HEK293T (cell line): ENCODE results near the gene ARL2BP.
"Not testable (repeated sequence)": the region's sequence is repeated elsewhere in the genome, so short reads cannot be mapped to it uniquely, and the experiment has no call there.

Experiments
- CTCF ChIA-PET: fragments of 350-600 bp; formaldehyde crosslinking; extraction: SDS; loops from one replicate; lab custom pipeline; 2021; ENCODE audit warnings: antibody characterized with exemption, inconsistent platforms; lab: Yijun Ruan, JAX
- POLR2A ChIA-PET: fragments of 350-600 bp; formaldehyde crosslinking; extraction: SDS; loops from one replicate; lab custom pipeline; 2020; ENCODE audit warnings: antibody characterized with exemption, inconsistent platforms; lab: Yijun Ruan, JAX
- DNase-seq: peaks from one replicate; pipeline ENCODE4 v3.0.0; 2012; ENCODE audit warnings: mixed read lengths; ENCODE audit errors: extremely low spot score
- ARNT ChIP-seq: fragments of 450-650 bp; IDR thresholded peaks from 2 replicates; pipeline ENCODE4 v1.6.1; 2017; ENCODE audit warnings: mild to moderate bottlenecking
- BHLHE40 ChIP-seq: fragments of 450-650 bp; IDR thresholded peaks from 2 replicates; pipeline ENCODE4 v1.6.1; 2016; ENCODE audit warnings: mild to moderate bottlenecking, moderate library complexity, borderline replicate concordance
- CTBP1 ChIP-seq: fragments of 450-650 bp; IDR thresholded peaks from 2 replicates; pipeline ENCODE4 v1.6.1; 2016; ENCODE audit warnings: borderline replicate concordance
- ELF4 ChIP-seq: fragments of 450-650 bp; IDR thresholded peaks from 2 replicates; pipeline ENCODE4 v1.6.1; 2017; ENCODE audit warnings: antibody characterized with exemption
- FOXA1 ChIP-seq: fragments of 450-650 bp; IDR thresholded peaks from 2 replicates; pipeline ENCODE4 v1.6.1; 2016; ENCODE audit warnings: mild to moderate bottlenecking
- FOXK2 ChIP-seq: fragments of 450-650 bp; IDR thresholded peaks from 2 replicates; pipeline ENCODE4 v1.6.1; 2016; ENCODE audit warnings: mild to moderate bottlenecking
- FOXM1 ChIP-seq: fragments of 450-650 bp; IDR thresholded peaks from 2 replicates; pipeline ENCODE4 v1.6.1; 2017; ENCODE audit warnings: mild to moderate bottlenecking, borderline replicate concordance
- HDGF ChIP-seq: fragments of 450-650 bp; IDR thresholded peaks from 2 replicates; pipeline ENCODE4 v1.6.1; 2017; ENCODE audit warnings: antibody characterized with exemption, borderline replicate concordance
- L3MBTL2 ChIP-seq: fragments of 450-650 bp; conservative IDR thresholded peaks from 2 replicates; pipeline ENCODE4 v1.6.1; 2016; ENCODE audit warnings: mild to moderate bottlenecking
- LEF1 ChIP-seq: fragments of 450-650 bp; IDR thresholded peaks from 2 replicates; pipeline ENCODE4 v1.6.1; 2017; ENCODE audit warnings: mild to moderate bottlenecking, borderline replicate concordance
- NFRKB ChIP-seq: fragments of 450-650 bp; IDR thresholded peaks from 2 replicates; pipeline ENCODE4 v1.6.1; 2016; ENCODE audit warnings: mild to moderate bottlenecking, moderate library complexity
- PKNOX1 ChIP-seq: fragments of 450-650 bp; IDR thresholded peaks from 2 replicates; pipeline ENCODE4 v1.6.1; 2016
- SP1 ChIP-seq: fragments of 450-650 bp; IDR thresholded peaks from 2 replicates; pipeline ENCODE4 v1.6.1; 2017
- SUZ12 ChIP-seq: fragments of 450-650 bp; IDR thresholded peaks from 2 replicates; pipeline ENCODE4 v1.6.1; 2016; ENCODE audit warnings: mild to moderate bottlenecking
- TARDBP ChIP-seq: fragments of 450-650 bp; IDR thresholded peaks from 2 replicates; pipeline ENCODE4 v1.6.1; 2016
- ZNF384 ChIP-seq: fragments of 450-650 bp; IDR thresholded peaks from 2 replicates; pipeline ENCODE4 v1.6.1; 2016

The ARL2BP gene

GRCh38 chr16:57266531-57267260 is 21.6 kb downstream of the ARL2BP start:
- no peak for TF ChIP-seq LEF1
- POLR2A ChIA-PET: no interaction called here
- CTCF ChIA-PET: interaction anchor here (0.7 kb wide), 1 partner anchor 81 kb away, joined by 3 read pairs; the partner anchor contains the start of gene PSME3IP1
- DNase-seq: no peak

- POLR2A ChIA-PET, DNase-seq: not testable (repeated sequence)
- CTCF ChIA-PET: interaction anchor here (0.7 kb wide), 1 partner anchor 82 kb away, joined by 3 read pairs; the partner anchor contains the start of gene PSME3IP1
Observed at GRCh38 chr16:57267343-57267742, 22.3 kb downstream of the ARL2BP start.

GRCh38 chr16:57268804-57269800 is 24.0 kb downstream of the ARL2BP start:
- no peak for TF ChIP-seq TARDBP
- CTCF ChIA-PET: no interaction called here
- DNase-seq: no peak
- POLR2A ChIA-PET: no interaction called here

- TF ChIP-seq LEF1: no peak
- TF ChIP-seq HDGF: no peak
- no peak for TF ChIP-seq PKNOX1
- TF ChIP-seq TARDBP: no peak
- TF ChIP-seq SUZ12: no peak
- TF ChIP-seq CTBP1: no peak
- no peak for TF ChIP-seq ZNF384
- no peak for TF ChIP-seq FOXK2
- TF ChIP-seq BHLHE40: no peak
- TF ChIP-seq NFRKB: no peak
- no peak for TF ChIP-seq FOXA1
- TF ChIP-seq ARNT: no peak
- TF ChIP-seq SP1: no peak
- no peak for TF ChIP-seq ELF4
- no peak for DNase-seq
- POLR2A ChIA-PET: no interaction called here
- CTCF ChIA-PET: no interaction called here
Observed at GRCh38 chr16:57270221-57271062, 25.4 kb downstream of the ARL2BP start.

GRCh38 chr16:57271063-57271345 is 25.9 kb downstream of the ARL2BP start:
- TF ChIP-seq LEF1 (no peak), ZNF384 (no peak), ARNT (no peak), PKNOX1 (no peak), SUZ12 (no peak), FOXA1 (no peak), CTBP1 (no peak), HDGF (no peak), SP1 (no peak), TARDBP (no peak)
- ChIA-PET POLR2A (no interaction called here), CTCF (no interaction called here)
- DNase-seq: no peak

- ChIA-PET CTCF (no interaction called here), POLR2A (no interaction called here)
- no peak for DNase-seq
- TF ChIP-seq SUZ12 (no peak), FOXA1 (no peak), ARNT (no peak), NFRKB (no peak), TARDBP (no peak), FOXM1 (no peak), HDGF (no peak), SP1 (no peak), BHLHE40 (no peak)
Observed at GRCh38 chr16:57271867-57272495, 26.9 kb downstream of the ARL2BP start.

GRCh38 chr16:57273359-57273758 is 28.3 kb downstream of the ARL2BP start:
- POLR2A ChIA-PET: no interaction called here
- no peak for DNase-seq
- TF ChIP-seq PKNOX1 (no peak), BHLHE40 (no peak), L3MBTL2 (no peak), FOXM1 (no peak), NFRKB (no peak), FOXK2 (no peak), SP1 (no peak), ARNT (no peak), LEF1 (no peak), ZNF384 (no peak), SUZ12 (no peak), FOXA1 (no peak), ELF4 (no peak), HDGF (no peak), TARDBP (no peak), CTBP1 (no peak)
- CTCF ChIA-PET: no interaction called here
